Neural crest cell (in vitro differentiated cells): Measurements from ENCODE around the gene GPR68. TPM values are rescaled to one million over a fixed set of nuclear protein-coding genes. Genes with fewer than 3 reads are reported as not detected.

Experiments used
- DNase-seq: peaks from one replicate; pipeline ENCODE4 v3.0.0; 2021; ENCODE audit warnings: low read depth, mixed read lengths, low spot score
- H3K27ac Mint-ChIP-seq: one replicate; pipeline ENCODE4 v1.8.0; 2021; ENCODE audit warnings: mild to moderate bottlenecking, mixed read lengths; ENCODE audit not compliant: unreplicated experiment
- H3K27me3 Mint-ChIP-seq: 2 replicates; pipeline ENCODE4 v1.8.0; 2021; ENCODE audit warnings: low read depth, mild to moderate bottlenecking, mixed read lengths
- H3K36me3 Mint-ChIP-seq: 2 replicates; pipeline ENCODE4 v1.8.0; 2021; ENCODE audit warnings: low read depth, mild to moderate bottlenecking, mixed read lengths
- H3K4me1 Mint-ChIP-seq: 2 replicates; pipeline ENCODE4 v1.8.0; 2021; ENCODE audit warnings: mixed read lengths
- H3K4me3 Mint-ChIP-seq: one replicate; pipeline ENCODE4 v1.8.0; 2021; ENCODE audit warnings: mild to moderate bottlenecking, mixed read lengths
- H3K9me3 Mint-ChIP-seq: 2 replicates; pipeline ENCODE4 v1.8.0; 2021; ENCODE audit warnings: mixed read lengths
- CTCF ChIP-seq: fragments of 200-600 bp; sonication (generic); conservative IDR thresholded peaks from 2 replicates; pipeline ENCODE4 v1.5.0; 2021; ENCODE audit warnings: antibody characterized with exemption, mild to moderate bottlenecking
- total RNA-seq: library from RNA; stranded (reverse); gene quantifications from 2 replicates; pipeline ENCODE4 v1.2.1, GENCODE V29; 2021

Gene GPR68
- total RNA-seq, 1 donor from 2014 or later, result 0.14 TPM

DNA sequence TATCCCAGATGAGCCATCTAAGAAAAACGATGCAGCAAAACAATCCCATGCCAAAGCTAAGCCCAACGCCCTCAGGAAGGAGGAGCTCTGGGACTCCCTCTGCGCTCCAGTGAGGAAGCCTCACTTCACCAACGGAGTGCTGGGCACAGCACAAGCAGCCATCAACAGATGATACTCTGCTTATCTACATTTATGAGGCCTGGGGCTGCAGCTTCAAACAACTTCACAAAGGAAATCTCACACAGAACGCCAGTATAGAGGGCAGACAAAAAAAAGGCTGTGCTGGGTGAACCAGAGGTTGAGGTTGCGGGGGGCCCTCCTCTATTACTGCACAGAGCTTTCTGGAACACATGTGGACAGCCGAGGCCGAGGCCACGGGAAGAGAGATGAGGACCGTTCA lies 34.9 kb upstream of the GPR68 start:
- Mint-ChIP-seq H3K36me3 (peaks cover 13% of the 10 kb centered on the region), H3K27me3 (no peaks in the 10 kb centered on the region)

DNA sequence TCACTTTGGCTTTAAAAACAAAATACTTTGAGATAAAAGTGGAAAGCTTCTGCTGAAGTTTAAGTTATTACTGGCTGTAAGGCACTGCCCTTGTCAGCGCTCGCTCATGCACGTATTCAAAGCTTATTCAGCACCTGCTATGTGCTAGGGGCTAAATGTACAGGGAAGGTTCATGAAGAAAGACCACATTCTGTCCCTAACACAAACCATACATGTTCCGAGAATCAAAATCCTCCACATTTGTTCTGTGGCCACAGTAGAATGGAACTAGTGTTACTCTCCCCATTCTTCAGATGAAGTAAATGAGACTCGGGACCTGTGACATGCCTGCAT lies 33.8 kb upstream of the GPR68 start:
- H3K36me3 Mint-ChIP-seq, result peaks cover 13% of the 10 kb centered on the region

More for the DNA sequence above, 34.9 kb upstream of the GPR68 start:
- TF ChIP-seq CTCF, result no peak
- no peak for DNase-seq
- H3K27ac Mint-ChIP-seq, result peak overlapping the region; percentile 83
- no peaks in the 10 kb centered on the region for H3K9me3 Mint-ChIP-seq
- H3K4me3 Mint-ChIP-seq, result no peak overlapping the region
- H3K4me1 Mint-ChIP-seq, result no peaks in the 10 kb centered on the region

GRCh38 chr14:91277546-91278382 lies 33.3 kb upstream of the GPR68 start:
- Mint-ChIP-seq H3K36me3 (peaks cover 13% of the 10 kb centered on the region), H3K27ac (no peak overlapping the region), H3K27me3 (no peaks in the 10 kb centered on the region), H3K4me3 (no peak overlapping the region), H3K9me3 (no peaks in the 10 kb centered on the region), H3K4me1 (no peaks in the 10 kb centered on the region)
- TF ChIP-seq CTCF, result no peak
- no peak for DNase-seq

More for the DNA sequence above, 33.8 kb upstream of the GPR68 start:
- no peaks in the 10 kb centered on the region for H3K9me3 Mint-ChIP-seq
- no peak for DNase-seq
- no peak overlapping the region for H3K27ac Mint-ChIP-seq
- no peak for TF ChIP-seq CTCF
- H3K4me3 Mint-ChIP-seq, result no peak overlapping the region
- H3K4me1 Mint-ChIP-seq, result no peaks in the 10 kb centered on the region
- no peaks in the 10 kb centered on the region for H3K27me3 Mint-ChIP-seq

DNA sequence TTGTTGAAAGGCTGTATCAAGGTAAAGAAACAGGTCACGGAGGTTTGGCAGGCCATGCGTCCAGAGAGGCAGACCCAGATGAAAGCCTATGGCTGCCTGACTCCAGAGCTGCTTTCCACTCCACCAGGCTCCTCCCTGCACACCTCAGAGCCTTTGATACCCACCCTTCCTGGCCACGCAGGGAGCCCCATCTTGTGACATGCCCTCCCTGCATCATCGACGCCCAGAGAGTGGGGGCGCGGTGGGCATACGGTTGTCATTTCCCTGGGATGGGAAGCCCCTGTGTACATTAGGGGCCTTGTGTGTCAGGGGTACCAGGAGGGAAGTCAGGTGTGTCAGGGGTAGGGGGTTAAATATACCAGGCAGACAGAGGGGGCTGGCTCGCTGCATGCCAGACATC lies 30.3 kb upstream of the GPR68 start:
- no peak for DNase-seq
- TF ChIP-seq CTCF, result no peak
- H3K9me3 Mint-ChIP-seq, result no peaks in the 10 kb centered on the region
- H3K27ac Mint-ChIP-seq, result no peak overlapping the region
- H3K4me3 Mint-ChIP-seq, result no peak overlapping the region
- peaks cover under 1% of the 10 kb centered on the region for H3K4me1 Mint-ChIP-seq
- peaks cover 11% of the 10 kb centered on the region for H3K36me3 Mint-ChIP-seq
- H3K27me3 Mint-ChIP-seq, result no peaks in the 10 kb centered on the region

DNA sequence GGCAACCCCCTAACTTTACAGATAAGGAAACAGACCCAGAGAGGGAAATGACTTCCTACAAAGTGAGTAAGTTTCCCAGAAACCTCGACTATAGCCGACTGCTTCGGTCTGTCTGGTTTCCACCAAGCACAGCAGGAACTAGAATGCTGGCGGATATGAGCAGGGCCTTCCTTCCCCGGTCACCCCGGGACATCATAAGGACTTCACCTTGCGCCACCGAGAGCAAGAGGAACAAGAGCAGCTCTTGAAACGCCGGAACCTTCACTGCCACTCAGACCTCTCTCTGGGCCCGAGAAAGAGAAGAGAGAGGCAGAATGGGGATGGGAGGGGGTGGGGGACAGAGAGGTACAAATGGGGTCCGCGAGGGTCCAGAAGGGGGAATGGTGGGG lies 29.4 kb upstream of the GPR68 start:
- Mint-ChIP-seq H3K27ac (peak overlapping the region; percentile 12), H3K4me1 (peaks cover 10% of the 10 kb centered on the region), H3K4me3 (no peak overlapping the region), H3K27me3 (no peaks in the 10 kb centered on the region), H3K9me3 (no peaks in the 10 kb centered on the region), H3K36me3 (peaks cover 11% of the 10 kb centered on the region)
- no peak for DNase-seq
- TF ChIP-seq CTCF, result no peak
